Astrocyte of the spinal cord (primary cell): ENCODE data around the gene TAF4B.

Source experiments
- DNase-seq: peaks from one replicate; pipeline ENCODE4 v3.0.0; 2011; ENCODE audit warnings: low read depth, low spot score
- H3K4me3 ChIP-seq: 2 replicates; pipeline ENCODE4 v1.5.1; 2011; ENCODE audit warnings: low read depth, mild to moderate bottlenecking, low read length, moderate library complexity
- CTCF ChIP-seq: IDR thresholded peaks from 2 replicates; pipeline ENCODE4 v1.5.1; 2012; ENCODE audit warnings: low read depth, mild to moderate bottlenecking, low read length, inconsistent platforms
- in situ Hi-C: cut with HindIII; loops from 2 replicates; pipeline ENCODE4 v1.10.0; 2017; ENCODE audit warnings: low sequenced_read_pairs

Gene TAF4B

GRCh38 chr18:26215247-26215970, 10.8 kb upstream of the TAF4B start:
- TF ChIP-seq CTCF, result no peak
- no peak for DNase-seq
- no peak overlapping the region for H3K4me3 ChIP-seq
- in situ Hi-C loops, result no loop called here

GRCh38 chr18:26225022-26225693, 1.1 kb upstream of the TAF4B start:
- TF ChIP-seq CTCF, result no peak
- DNase-seq, result no peak
- H3K4me3 ChIP-seq, result no peak overlapping the region
- in situ Hi-C loops, result no loop called here

GRCh38 chr18:26225915-26226228, 373 bp upstream of the TAF4B start:
- in situ Hi-C loops, result no loop called here
- peak overlapping the region; percentile 77 for H3K4me3 ChIP-seq
- TF ChIP-seq CTCF, result no peak
- DNase-seq, result no peak

GRCh38 chr18:26227051-26227670, 916 bp downstream of the TAF4B start:
- peak; percentile 9 for DNase-seq
- H3K4me3 ChIP-seq, result peak overlapping the region; percentile 77
- in situ Hi-C loops, result no loop called here
- no peak for TF ChIP-seq CTCF

GRCh38 chr18:26228562-26229260, 2.5 kb downstream of the TAF4B start:
- in situ Hi-C loops, result no loop called here
- no peak for DNase-seq
- TF ChIP-seq CTCF, result no peak
- H3K4me3 ChIP-seq, result no peak overlapping the region

- in situ Hi-C loops, result no loop called here
- no peak for DNase-seq
- TF ChIP-seq CTCF, result no peak
- H3K4me3 ChIP-seq, result no peak overlapping the region
These were observed 4.3 kb downstream of the TAF4B start for GRCh38 chr18:26230497-26230896.
